Measurements from ENCODE around the gene C14orf119.

DNA sequence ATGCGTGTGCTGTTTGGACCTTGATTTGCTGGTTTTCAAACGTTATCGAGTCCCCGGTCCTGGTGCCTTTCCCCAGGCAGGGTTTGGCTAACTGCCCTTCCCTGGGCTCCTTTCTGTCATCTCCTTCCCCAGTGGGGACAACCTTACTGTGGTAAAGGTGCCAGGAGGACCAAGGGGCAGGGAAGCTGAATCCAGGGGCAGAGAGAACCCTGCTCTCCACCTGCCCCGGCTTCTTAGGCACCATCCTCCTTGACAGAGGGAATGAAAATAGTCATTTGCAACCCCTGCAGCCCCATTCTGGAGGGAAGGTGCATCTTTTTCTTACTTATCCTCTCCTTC lies 18.8 kb downstream of the C14orf119 start:
- TF ChIP-seq, protein P1, sequence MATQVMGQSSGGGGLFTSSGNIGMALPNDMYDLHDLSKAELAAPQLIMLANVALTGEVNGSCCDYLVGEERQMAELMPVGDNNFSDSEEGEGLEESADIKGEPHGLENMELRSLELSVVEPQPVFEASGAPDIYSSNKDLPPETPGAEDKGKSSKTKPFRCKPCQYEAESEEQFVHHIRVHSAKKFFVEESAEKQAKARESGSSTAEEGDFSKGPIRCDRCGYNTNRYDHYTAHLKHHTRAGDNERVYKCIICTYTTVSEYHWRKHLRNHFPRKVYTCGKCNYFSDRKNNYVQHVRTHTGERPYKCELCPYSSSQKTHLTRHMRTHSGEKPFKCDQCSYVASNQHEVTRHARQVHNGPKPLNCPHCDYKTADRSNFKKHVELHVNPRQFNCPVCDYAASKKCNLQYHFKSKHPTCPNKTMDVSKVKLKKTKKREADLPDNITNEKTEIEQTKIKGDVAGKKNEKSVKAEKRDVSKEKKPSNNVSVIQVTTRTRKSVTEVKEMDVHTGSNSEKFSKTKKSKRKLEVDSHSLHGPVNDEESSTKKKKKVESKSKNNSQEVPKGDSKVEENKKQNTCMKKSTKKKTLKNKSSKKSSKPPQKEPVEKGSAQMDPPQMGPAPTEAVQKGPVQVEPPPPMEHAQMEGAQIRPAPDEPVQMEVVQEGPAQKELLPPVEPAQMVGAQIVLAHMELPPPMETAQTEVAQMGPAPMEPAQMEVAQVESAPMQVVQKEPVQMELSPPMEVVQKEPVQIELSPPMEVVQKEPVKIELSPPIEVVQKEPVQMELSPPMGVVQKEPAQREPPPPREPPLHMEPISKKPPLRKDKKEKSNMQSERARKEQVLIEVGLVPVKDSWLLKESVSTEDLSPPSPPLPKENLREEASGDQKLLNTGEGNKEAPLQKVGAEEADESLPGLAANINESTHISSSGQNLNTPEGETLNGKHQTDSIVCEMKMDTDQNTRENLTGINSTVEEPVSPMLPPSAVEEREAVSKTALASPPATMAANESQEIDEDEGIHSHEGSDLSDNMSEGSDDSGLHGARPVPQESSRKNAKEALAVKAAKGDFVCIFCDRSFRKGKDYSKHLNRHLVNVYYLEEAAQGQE (IDR thresholded peaks at IDR 0.05; ENCODE audit: insufficient replicate concordance, low read depth): no peak
- TF ChIP-seq, protein P2, sequence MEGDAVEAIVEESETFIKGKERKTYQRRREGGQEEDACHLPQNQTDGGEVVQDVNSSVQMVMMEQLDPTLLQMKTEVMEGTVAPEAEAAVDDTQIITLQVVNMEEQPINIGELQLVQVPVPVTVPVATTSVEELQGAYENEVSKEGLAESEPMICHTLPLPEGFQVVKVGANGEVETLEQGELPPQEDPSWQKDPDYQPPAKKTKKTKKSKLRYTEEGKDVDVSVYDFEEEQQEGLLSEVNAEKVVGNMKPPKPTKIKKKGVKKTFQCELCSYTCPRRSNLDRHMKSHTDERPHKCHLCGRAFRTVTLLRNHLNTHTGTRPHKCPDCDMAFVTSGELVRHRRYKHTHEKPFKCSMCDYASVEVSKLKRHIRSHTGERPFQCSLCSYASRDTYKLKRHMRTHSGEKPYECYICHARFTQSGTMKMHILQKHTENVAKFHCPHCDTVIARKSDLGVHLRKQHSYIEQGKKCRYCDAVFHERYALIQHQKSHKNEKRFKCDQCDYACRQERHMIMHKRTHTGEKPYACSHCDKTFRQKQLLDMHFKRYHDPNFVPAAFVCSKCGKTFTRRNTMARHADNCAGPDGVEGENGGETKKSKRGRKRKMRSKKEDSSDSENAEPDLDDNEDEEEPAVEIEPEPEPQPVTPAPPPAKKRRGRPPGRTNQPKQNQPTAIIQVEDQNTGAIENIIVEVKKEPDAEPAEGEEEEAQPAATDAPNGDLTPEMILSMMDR (IDR thresholded peaks at IDR 0.05; ENCODE audit: insufficient read depth, low read length): no peak
- TF ChIP-seq POLR2AphosphoS5 (IDR thresholded peaks at IDR 0.05; ENCODE audit: low read depth): no peak
- TF ChIP-seq SPI1 (IDR thresholded peaks at IDR 0.05; ENCODE audit: borderline replicate concordance, low read depth): no peak
